Right lung (tissue), 10 donors: ENCODE results near the gene JAKMIP2. TPM values are rescaled to one million over a fixed set of nuclear protein-coding genes. Genes with fewer than 3 reads are reported as not detected.
"Not testable (repeated sequence)": the region's sequence is repeated elsewhere in the genome, so short reads cannot be mapped to it uniquely, and the experiment has no call there.

ENCODE experiments used
- DNase-seq, 2 donors: peaks; one replicate each; pipeline ENCODE4 v3.0.0-alpha.2; 2013
- long read RNA-seq, 8 donors: transcript quantifications; one replicate each; lab custom pipeline, GENCODE V29; 2026
- polyA plus RNA-seq, 5 donors: library from polyadenylated mRNA; unstranded; fragments of 120-200 nt; gene quantifications; one replicate each; pipeline versions ENCODE4 v1.2.1 to v1.2.3, GENCODE V29; 2013; ENCODE audit warnings: inconsistent platforms in 1 of 5, low replicate concordance in 1 of 5; ENCODE audit not compliant: insufficient read length in 5 of 5, insufficient read depth in 1 of 5

JAKMIP2 gene
- polyA plus RNA-seq = 10 to 100 TPM in 2 of 5 donors, 1 to 10 TPM in 3; 5.6 to 11.6 (median 6.5) TPM
- long read RNA-seq, donor 1 = 0 reads
- long read RNA-seq, donor 2 = 0 reads
- long read RNA-seq, donor 3, full-length matches to known transcripts = 1 of 1 reads
- long read RNA-seq, donor 3, partial matches to known transcripts = 0 of 1 reads
- long read RNA-seq, donor 3, other reads (novel, unspliced or antisense) = 0 of 1 reads
- long read RNA-seq, donor 4 = 0 reads
- long read RNA-seq, donor 5 = 0 reads
- long read RNA-seq, donor 6 = 0 reads
- long read RNA-seq, donor 7, partial matches to known transcripts = 8,545 of 8,822 reads
- long read RNA-seq, donor 7, other reads (novel, unspliced or antisense) = 277 of 8,822 reads
- long read RNA-seq, donor 8 = 0 reads

- peak; percentile 78 to 87 for DNase-seq
Measured at GRCh38 chr5:147782110-147783028, at the start of gene JAKMIP2. TSS of gene JAKMIP2 (minus strand) at chr5:147782728. CDS start at chr5:147671806, 110,922 bp downstream.

- DNase-seq = no peak
Measured at GRCh38 chr5:147831465-147831864, 48.9 kb upstream of the JAKMIP2 start, which contains the start of gene SPINK1. TSS of gene SPINK1 (minus strand) at chr5:147831671. CDS start at chr5:147831577, 94 bp downstream.

GRCh38 chr5:147830035-147830434 lies 47.5 kb upstream of the JAKMIP2 start:
- no peak for DNase-seq

- DNase-seq = not testable (repeated sequence)
Measured at GRCh38 chr5:147827017-147827416, 44.5 kb upstream of the JAKMIP2 start.

GRCh38 chr5:147826361-147826760 lies 43.8 kb upstream of the JAKMIP2 start:
- DNase-seq = no peak

- DNase-seq = peak; percentile 54 to 68
Measured at GRCh38 chr5:147822686-147823491, 40.4 kb upstream of the JAKMIP2 start.

GRCh38 chr5:147822222-147822621 lies 39.7 kb upstream of the JAKMIP2 start:
- not testable (repeated sequence) for DNase-seq

GRCh38 chr5:147821766-147822165 lies 39.2 kb upstream of the JAKMIP2 start:
- DNase-seq = no peak

- DNase-seq = no peak
Measured at GRCh38 chr5:147819261-147819770, 36.8 kb upstream of the JAKMIP2 start.

- no peak for DNase-seq
Measured at GRCh38 chr5:147818290-147818689, 35.8 kb upstream of the JAKMIP2 start.

- DNase-seq = no peak
Measured at GRCh38 chr5:147813696-147814095, 31.2 kb upstream of the JAKMIP2 start.

- DNase-seq = no peak
Measured at GRCh38 chr5:147809830-147810666, 27.5 kb upstream of the JAKMIP2 start.

- peak; percentile 82 to 87 for DNase-seq
Measured at GRCh38 chr5:147805030-147805454, 22.5 kb upstream of the JAKMIP2 start.

- DNase-seq = no peak
Measured at GRCh38 chr5:147804334-147804733, 21.8 kb upstream of the JAKMIP2 start.

GRCh38 chr5:147803926-147804325 lies 21.4 kb upstream of the JAKMIP2 start:
- no peak for DNase-seq

- not testable (repeated sequence) for DNase-seq
Measured at GRCh38 chr5:147803161-147803560, 20.6 kb upstream of the JAKMIP2 start.

- DNase-seq = no peak
Measured at GRCh38 chr5:147801461-147801860, 18.9 kb upstream of the JAKMIP2 start.

GRCh38 chr5:147800491-147800890 lies 18.0 kb upstream of the JAKMIP2 start:
- no peak for DNase-seq

GRCh38 chr5:147796556-147797308 lies 14.2 kb upstream of the JAKMIP2 start:
- no peak for DNase-seq
